ENCODE measurements around the gene MASP1.

Gene MASP1

GRCh38 chr3:187196573-187197334 lies 94.8 kb downstream of the MASP1 start:
- in situ Hi-C loops (cut with HindIII; ENCODE audit: low sequenced_read_pairs), result no loop called here

DNA sequence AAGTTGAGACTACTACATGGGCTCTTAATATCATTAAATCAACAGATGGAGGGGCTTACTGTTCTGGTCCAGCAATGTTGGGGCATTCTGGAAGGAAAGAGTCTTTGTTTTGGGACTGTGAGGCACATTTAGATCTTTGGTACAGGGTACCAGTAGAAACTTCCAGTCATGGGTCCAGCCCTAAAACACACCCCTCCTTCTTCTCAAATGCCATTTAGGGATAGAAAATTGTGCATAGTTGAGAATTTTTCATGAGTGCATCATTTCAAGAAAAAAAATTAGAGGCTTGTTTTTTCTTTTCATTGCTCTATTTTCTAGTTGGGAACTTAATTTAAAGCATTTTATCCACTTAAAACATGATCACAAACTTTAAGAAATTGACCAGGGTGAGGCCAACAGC lies 98.4 kb downstream of the MASP1 start:
- TF ChIP-seq, protein P1, sequence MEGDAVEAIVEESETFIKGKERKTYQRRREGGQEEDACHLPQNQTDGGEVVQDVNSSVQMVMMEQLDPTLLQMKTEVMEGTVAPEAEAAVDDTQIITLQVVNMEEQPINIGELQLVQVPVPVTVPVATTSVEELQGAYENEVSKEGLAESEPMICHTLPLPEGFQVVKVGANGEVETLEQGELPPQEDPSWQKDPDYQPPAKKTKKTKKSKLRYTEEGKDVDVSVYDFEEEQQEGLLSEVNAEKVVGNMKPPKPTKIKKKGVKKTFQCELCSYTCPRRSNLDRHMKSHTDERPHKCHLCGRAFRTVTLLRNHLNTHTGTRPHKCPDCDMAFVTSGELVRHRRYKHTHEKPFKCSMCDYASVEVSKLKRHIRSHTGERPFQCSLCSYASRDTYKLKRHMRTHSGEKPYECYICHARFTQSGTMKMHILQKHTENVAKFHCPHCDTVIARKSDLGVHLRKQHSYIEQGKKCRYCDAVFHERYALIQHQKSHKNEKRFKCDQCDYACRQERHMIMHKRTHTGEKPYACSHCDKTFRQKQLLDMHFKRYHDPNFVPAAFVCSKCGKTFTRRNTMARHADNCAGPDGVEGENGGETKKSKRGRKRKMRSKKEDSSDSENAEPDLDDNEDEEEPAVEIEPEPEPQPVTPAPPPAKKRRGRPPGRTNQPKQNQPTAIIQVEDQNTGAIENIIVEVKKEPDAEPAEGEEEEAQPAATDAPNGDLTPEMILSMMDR (IDR thresholded peaks at IDR 0.05; ENCODE audit: low read depth, low read length), result no peak
- DNase-seq (ENCODE audit: low read depth, low spot score), result no peak
- H3K4me3 ChIP-seq (ENCODE audit: low read depth, low read length), result no peak overlapping the region
- in situ Hi-C loops (cut with HindIII; ENCODE audit: low sequenced_read_pairs), result no loop called here

More at GRCh38 chr3:187196573-187197334, 94.8 kb downstream of the MASP1 start:
- H3K4me3 ChIP-seq (ENCODE audit: low read depth, low read length), result no peak overlapping the region
- TF ChIP-seq, protein P1 (IDR thresholded peaks at IDR 0.05; ENCODE audit: low read depth, low read length), result no peak
- DNase-seq (ENCODE audit: low read depth, low spot score), result no peak

- TF ChIP-seq, protein P1 (IDR thresholded peaks at IDR 0.05; ENCODE audit: low read depth, low read length), result no peak
- no peak overlapping the region for H3K4me3 ChIP-seq (ENCODE audit: low read depth, low read length)
- in situ Hi-C loops (cut with HindIII; ENCODE audit: low sequenced_read_pairs), result no loop called here
- no peak for DNase-seq (ENCODE audit: low read depth, low spot score)
Measured at GRCh38 chr3:187191271-187191670, 100.3 kb downstream of the MASP1 start.

DNA sequence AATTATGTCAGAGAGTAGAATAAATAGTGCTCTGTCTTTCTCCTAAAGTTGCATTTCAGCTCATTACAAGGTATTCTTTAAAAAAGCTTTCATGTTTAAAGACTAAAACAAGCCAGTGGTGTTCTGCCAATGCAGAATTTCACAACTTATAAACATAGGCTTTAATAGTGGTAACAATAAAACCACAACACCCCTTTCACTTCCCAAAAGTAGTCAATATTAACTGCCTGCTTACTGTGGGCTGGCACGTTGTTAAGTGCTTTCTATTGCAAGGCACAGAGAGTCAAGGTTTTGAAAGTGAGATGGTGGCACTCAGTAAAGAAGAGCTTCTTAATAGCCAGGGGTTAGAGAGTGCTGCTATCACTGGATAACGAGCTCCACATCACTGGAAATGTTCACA lies 102.6 kb downstream of the MASP1 start:
- no peak overlapping the region for H3K4me3 ChIP-seq (ENCODE audit: low read depth, low read length)
- TF ChIP-seq, protein P1 (IDR thresholded peaks at IDR 0.05; ENCODE audit: low read depth, low read length), result no peak
- no peak for DNase-seq (ENCODE audit: low read depth, low spot score)
- in situ Hi-C loops (cut with HindIII; ENCODE audit: low sequenced_read_pairs), result no loop called here

DNA sequence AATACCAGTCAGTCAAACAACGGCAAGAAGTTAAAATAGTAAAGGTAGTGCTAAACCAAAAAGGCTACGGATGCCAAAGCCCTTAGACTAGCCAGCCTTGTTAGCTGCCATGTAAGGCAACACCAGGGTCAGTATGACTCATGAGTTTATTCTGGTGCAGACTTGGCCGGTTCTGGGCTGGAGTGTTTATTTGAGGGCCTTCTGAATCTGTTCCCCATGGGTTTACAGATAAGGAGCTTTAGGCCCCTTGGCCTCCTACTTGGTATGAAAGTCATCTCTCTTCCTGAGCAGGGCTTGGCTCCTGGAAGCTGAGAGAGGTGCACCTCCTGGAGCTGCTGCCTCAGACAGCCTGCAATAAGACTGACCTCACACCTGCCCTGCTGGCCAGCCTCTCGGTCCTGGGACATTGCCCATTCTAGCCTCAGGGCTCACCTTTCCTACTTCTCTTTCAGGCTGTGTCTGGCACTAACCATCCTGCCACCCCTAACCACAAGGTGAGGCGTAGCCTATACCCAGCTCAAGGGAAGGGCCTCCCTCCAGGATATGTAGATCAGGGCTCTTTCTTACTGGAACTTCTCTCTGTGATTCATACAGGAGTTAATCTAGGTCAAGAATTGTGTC lies 104.6 kb downstream of the MASP1 start:
- DNase-seq (ENCODE audit: low read depth, low spot score), result peak; percentile 84
- TF ChIP-seq, protein P1 (IDR thresholded peaks at IDR 0.05; ENCODE audit: low read depth, low read length), result no peak
- H3K4me3 ChIP-seq (ENCODE audit: low read depth, low read length), result no peak overlapping the region
- in situ Hi-C loops (cut with HindIII; ENCODE audit: low sequenced_read_pairs), result no loop called here

- no peak overlapping the region for H3K4me3 ChIP-seq (ENCODE audit: low read depth, low read length)
- TF ChIP-seq, protein P1 (IDR thresholded peaks at IDR 0.05; ENCODE audit: low read depth, low read length), result no peak
- in situ Hi-C loops (cut with HindIII; ENCODE audit: low sequenced_read_pairs), result no loop called here
- DNase-seq (ENCODE audit: low read depth, low spot score), result no peak
Measured at GRCh38 chr3:187186375-187186774, 105.2 kb downstream of the MASP1 start.

All from astrocyte of the spinal cord (primary cell).